HG02763 (cell line): Measurements from ENCODE around the gene LHFPL6.

Source experiments
- ATAC-seq: cut with Tn5 transposase; IDR thresholded peaks from one replicate; pipeline ENCODE4 v1.9.1; 2021; ENCODE audit warnings: mild to moderate bottlenecking, moderate library complexity; ENCODE audit not compliant: unreplicated experiment

The LHFPL6 gene

DNA sequence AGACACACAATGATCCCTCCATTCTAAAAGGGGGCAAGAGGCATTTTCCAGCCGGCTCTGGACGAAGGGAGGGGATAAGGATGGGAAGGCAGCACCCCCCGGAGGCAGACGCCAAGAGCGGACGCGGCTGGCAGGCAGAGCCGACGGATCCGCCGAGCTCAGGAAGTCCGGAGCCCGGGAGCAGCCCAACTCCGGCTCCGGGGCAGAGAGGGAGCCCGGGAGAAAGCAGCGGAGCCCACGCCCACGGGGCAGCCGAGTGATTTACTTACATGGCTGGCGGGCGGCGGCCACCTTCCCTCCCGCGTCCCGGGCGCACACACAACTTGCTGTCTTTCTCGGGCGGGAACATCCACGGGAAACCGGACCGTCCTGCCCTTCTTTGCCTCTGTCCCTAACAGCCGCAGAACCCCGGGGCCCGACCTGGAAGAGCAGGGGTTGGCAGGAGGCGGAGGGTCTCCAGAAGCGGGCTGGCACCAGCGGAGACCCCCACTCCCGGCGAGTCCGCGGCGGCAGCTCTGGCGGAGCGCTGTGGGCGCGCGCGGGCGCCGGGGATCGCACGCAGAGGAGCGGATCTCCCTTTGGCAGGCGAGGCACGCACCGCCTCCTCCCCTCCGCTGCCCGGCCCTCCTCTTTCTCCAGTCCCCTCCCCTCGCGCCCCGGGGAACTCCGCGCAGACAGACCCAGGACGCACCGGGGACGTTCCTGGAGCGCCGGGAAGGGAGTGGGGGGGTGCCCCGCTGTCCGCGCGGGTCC lies at the start of gene LHFPL6:
TSS of gene LHFPL6 (minus strand) at position 580 of the 753 bp plus-strand sequence.
- ATAC-seq, result peak; percentile 95

- ATAC-seq, result no peak
Observed at GRCh38 chr13:39646122-39646521, 43.1 kb upstream of the LHFPL6 start.

GRCh38 chr13:39641645-39642044 lies 38.7 kb upstream of the LHFPL6 start:
- ATAC-seq, result no peak

DNA sequence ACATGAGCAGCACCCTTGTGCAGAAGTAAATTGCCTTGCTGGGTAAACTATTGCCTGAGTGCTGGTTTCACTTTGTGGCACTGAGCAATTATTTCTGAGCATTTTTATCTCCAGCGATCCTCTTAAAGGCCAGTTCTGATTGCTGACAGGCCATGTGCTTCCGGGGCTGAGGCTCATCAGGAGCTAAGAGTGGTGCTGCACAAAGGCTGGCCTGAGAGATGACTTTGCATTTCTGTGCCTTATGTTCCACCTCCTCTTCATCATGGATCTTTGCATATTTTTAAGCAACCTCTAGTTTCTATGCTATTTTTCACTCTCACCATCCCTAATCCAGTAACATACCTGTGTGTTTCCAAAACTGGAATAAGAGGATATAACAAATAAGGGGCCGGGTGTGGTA lies 34.9 kb upstream of the LHFPL6 start:
- ATAC-seq, result no peak

- no peak for ATAC-seq
Observed at GRCh38 chr13:39635564-39635963, 32.6 kb upstream of the LHFPL6 start.

DNA sequence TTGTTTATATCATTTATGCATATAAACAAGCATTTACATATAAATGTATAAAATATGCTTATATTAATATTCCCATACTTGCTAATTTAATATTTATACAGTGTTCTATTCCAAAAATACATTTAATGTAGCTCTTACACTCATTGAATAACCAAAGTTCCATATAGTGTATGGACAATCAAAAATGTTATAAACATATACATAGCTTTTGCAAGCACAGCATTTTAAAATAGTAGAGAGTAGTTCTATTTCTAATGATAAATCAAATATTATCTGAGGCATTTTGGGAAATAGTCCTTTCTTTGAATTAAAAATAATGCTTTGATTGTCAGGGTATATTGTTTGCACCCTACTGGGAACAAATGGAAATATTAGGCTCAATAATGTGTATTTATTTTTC lies 30.0 kb upstream of the LHFPL6 start:
- ATAC-seq, result no peak

DNA sequence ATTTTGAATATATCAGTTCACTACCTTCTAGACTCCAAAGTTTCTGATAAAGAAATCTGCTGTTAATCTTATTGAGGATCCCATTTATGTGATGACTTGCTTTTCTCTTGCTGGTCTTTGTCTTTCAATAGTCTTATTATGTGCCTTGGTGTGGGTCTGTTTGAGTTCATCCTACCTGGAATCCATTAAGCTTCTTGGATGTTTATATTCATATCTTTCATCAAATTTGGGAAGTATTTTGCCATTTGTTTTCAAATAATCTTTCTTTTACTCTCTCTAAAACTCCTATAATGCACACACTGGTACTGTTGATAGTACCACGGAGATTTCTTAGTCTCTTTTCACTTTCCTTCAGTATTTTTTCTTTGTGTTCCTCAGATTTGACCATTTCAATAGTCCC lies 28.3 kb upstream of the LHFPL6 start:
- ATAC-seq, result no peak

DNA sequence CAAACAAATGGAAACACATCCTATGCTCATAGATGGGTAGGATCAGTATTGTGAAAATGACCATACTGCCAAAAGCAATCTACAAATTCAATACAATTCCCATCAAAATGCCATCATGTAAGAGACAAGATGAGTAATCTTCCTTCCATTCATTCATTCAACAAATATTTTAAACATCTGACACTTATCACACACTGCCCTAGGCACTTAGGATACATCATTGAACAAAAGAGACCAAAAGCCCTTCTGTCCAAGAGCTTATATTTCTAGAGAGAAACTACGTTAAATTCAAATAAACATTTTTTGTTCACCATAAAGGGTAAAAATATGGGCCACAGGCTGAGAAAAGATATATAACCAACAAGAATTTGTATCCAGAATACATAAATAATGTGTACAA lies 20.5 kb upstream of the LHFPL6 start:
- no peak for ATAC-seq

DNA sequence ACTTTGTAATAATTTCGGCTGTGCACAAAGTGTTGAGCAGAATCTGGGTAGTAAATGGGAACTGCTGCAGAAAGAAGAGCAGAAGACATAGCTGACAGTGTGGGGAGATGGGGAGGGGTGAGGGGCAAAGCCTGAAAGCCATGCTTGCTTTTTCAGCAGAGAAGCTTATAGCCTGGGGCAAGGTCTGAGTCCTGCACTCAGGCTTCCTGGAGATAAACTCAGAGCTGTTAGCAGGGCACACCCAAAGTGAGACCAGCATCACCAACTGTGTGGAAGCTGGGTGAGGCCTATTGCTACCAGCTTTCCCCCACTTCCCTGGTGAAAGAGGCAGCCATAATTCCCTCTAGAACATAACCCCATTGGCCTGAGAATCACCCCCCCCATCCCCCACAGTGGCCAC lies 15.6 kb upstream of the LHFPL6 start:
- no peak for ATAC-seq

- peak; percentile 81 for ATAC-seq
Observed at GRCh38 chr13:39616087-39616694, 13.2 kb upstream of the LHFPL6 start.

DNA sequence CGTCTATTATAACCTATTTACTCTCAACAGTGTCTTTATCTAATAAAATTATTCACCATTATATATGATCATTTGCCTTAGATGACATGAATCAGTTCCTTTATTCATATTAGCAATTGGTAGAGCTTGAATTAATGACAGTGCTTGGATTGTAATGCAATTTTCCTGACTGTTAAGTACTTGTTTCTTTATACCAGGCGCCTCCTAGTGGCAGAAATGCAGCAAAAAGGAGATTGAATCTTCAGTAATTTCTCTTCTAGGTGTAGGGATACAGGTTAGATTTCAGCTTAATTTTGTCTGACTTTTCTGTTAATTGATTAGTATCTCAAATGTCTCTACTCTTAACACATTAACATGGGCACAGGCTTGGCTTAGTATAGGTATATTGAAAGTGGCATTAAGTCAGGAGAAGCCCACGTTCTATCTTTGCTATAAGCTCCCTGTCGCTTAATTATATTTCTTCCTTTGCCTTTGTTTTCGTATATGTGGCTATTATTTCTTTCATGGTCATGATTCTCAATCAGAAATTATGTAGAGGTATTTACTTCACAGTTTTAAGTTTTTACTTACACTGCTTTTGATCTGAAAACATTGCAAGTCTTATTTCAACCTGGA lies 9.1 kb upstream of the LHFPL6 start:
- no peak for ATAC-seq

GRCh38 chr13:39607876-39608275 lies 4.9 kb upstream of the LHFPL6 start:
- no peak for ATAC-seq

GRCh38 chr13:39605677-39606320 lies 2.8 kb upstream of the LHFPL6 start:
- no peak for ATAC-seq

GRCh38 chr13:39604756-39605155 lies 1.8 kb upstream of the LHFPL6 start:
- ATAC-seq, result no peak

GRCh38 chr13:39603424-39603947 lies 493 bp upstream of the LHFPL6 start:
- peak; percentile 30 for ATAC-seq

DNA sequence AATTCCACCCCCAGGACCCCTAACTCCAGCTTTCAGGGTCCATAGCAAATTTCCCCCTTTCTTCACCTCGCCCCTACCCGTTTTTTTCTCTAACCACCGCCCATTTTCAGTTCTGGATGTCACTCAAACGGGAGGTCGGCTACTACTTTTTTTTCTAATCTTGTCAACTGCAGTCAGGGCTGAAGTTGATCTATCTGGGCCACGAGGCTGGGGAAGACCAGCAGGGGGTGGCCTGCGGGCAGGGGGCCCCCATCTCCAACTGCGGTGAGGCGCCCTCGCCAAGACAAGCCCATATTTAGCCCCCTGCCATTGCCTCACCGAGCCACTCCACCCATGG lies 748 bp downstream of the LHFPL6 start:
- ATAC-seq, result peak; percentile 25

- no peak for ATAC-seq
Observed at GRCh38 chr13:39601636-39602035, 1.4 kb downstream of the LHFPL6 start.

GRCh38 chr13:39600766-39601165 lies 2.2 kb downstream of the LHFPL6 start:
- ATAC-seq, result no peak

DNA sequence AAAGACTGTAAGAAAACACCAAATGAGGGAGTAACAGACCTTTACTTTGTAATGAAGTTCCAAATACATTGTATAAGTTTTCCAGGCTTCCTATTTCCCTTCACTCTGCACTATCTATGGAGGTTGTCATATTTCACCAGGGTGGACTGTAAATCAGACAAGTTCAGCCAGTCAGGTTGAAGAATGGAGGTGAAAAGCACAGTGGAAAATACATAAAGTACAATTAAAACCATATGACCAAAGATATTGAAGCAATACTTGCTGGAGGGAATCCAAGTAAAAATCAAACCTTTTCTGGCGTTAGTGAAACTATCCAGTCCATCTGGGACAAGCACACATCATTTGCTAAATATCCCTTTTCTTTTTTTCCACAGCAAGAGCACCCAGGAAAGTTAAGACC lies 3.2 kb downstream of the LHFPL6 start:
- ATAC-seq, result no peak

- ATAC-seq, result no peak
Observed at GRCh38 chr13:39599012-39599411, 4.0 kb downstream of the LHFPL6 start.

DNA sequence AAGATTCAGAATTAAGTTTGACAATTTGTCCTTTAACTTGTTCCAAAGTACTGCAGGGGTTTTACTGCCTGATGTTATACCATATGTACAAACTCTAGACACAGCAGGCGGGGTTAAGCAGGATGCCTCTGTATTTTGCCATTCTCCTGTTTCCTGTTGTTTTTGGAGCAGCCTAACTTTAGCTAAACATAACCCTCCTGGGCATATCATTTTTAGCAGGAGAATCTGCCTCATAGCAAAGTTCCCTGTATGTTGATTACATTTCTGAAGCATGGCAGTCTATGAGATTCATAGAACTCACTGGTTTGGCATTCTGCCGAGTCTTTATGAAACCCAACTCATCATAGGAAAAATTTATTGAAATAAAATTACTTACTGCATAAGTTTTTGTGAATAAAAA lies 5.2 kb downstream of the LHFPL6 start:
- ATAC-seq, result no peak

GRCh38 chr13:39596685-39597084 lies 6.3 kb downstream of the LHFPL6 start:
- no peak for ATAC-seq
